Left colon (tissue), 2 donors: Measurements from ENCODE around the gene NBAS. TPM values are rescaled to one million over a fixed set of nuclear protein-coding genes. Genes with fewer than 3 reads are reported as not detected.
"Not testable (repeated sequence)": the region's sequence is repeated elsewhere in the genome, so short reads cannot be mapped to it uniquely, and the experiment has no call there.

Source experiments
- ATAC-seq: fragments of 200-7000 bp; cut with Tn5 transposase; one replicate; pipeline ENCODE4 v1.9.1; 2020; ENCODE audit warnings: mild to moderate bottlenecking, moderate library complexity
- DNase-seq, 2 donors: peaks; one replicate each; pipeline ENCODE4 v3.0.0-alpha.2; 2020
- intact Hi-C, 2 donors: fragments of 100-400 bp; cut with DNase I in 1 of 2; cut with micrococcal nuclease in 1 of 2; formaldehyde crosslinking; loops; one replicate each; pipeline versions ENCODE4 v1.11.2 to v1.14.0; 2022; cut with DNase I, micrococcal nuclease
- total RNA-seq, 2 donors: library from RNA; stranded (reverse); fragmentation: NEBNext Ultra II Directional; extraction: Animal tissue kit (Norgen Biotek cat#: 25700); gene quantifications; one replicate each; pipeline ENCODE4 v1.2.1, GENCODE V29; 2021
- donor health status: DM: no; HTN: no; CAD: no.
- donor health status: DM: yes; HTN: yes; CAD: no.

NBAS gene
- total RNA-seq, 2 donors from 2014 or later = 31.0 to 35.0 TPM

- ATAC-seq (no peak), DNase-seq (no peak)
- intact Hi-C loops = no loop called here
These were observed 297.0 kb downstream of the NBAS start for GRCh38 chr2:15263976-15264685.

DNA sequence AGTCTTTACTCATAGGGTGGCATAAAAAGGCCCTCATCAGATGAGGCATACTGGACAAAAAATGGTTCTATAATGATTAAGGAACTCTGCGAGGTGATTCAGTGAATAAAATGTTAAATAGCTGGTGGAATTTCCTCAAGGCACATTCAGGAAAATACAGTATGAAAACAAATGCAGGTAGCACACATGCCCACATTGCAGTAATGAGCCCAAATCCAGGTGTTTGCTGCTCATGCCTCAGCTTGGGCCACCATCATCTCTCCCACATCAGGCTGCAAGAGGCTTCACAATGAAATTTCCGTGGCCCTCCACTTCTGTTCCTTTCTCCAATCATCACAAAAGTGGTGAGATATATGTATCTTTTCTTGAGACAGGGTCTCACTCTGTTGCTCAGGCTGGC, 298.3 kb downstream of the NBAS start:
- ATAC-seq (no peak), DNase-seq (no peak)
- intact Hi-C loops = no loop called here

DNA sequence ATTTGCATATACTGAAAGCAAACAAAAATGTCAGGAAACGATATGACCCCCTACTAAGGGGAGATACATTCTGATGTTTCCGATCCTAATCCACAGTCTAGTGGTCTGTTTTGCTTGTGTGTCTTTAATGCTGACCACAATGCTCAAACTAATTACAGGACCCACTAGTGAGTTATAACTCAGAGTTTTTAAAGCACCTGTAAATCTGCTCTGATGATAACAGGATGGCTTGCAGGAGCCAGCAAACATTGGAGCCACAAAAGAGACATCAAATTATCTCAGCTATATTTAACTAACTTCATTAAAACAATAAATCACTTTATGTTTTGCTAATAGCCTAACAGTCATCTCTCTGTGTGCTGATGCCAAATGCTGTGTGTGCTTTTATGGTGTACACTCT, 300.3 kb downstream of the NBAS start:
- DNase-seq = no peak
- no peak for ATAC-seq
- intact Hi-C loops = no loop called here

DNA sequence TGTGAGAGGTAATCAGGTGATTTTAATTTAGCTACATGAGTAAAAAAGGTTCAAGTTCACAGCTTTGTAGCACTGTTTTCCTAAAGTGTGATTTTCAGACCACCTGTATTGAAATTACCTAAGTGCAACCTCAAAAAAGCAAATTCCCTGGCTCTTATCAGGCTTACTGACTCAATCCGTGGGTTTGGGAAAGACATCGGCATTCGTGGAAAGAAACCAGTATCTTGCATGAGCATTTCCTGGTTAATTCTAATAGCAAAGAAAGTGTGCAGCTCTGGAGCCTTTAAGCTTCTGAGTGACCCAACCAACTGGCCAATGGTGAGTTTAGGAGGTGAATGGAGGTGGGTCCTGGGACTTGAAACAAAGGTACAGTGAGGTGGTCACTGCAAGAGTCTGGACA, 300.9 kb downstream of the NBAS start:
- intact Hi-C loops = no loop called here
- ATAC-seq = no peak
- DNase-seq = no peak

DNA sequence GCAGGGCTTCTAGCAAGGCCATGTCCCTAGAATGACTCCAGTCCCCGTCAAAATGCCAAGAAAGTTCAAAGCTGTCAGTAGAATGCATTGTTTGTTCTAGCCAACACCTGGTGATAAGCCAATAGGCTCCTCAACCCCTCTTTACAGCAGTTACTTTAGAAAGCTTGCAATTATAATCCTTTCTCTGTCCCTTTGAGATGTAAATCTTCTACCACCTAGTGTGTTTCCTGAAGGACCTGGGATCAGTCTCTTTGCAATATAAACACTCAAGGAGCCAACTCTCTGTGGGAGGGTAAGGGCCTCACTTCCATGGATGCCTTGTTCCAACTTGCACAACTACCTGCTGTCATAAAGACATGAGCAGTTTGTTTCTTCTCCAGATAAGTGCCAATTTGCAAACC, 301.8 kb downstream of the NBAS start:
- DNase-seq = no peak
- intact Hi-C loops = no loop called here
- peak; percentile 53 for ATAC-seq

- DNase-seq, intact Hi-C loops, ATAC-seq: not testable (repeated sequence)
These were observed 302.7 kb downstream of the NBAS start for GRCh38 chr2:15258385-15258784.

DNA sequence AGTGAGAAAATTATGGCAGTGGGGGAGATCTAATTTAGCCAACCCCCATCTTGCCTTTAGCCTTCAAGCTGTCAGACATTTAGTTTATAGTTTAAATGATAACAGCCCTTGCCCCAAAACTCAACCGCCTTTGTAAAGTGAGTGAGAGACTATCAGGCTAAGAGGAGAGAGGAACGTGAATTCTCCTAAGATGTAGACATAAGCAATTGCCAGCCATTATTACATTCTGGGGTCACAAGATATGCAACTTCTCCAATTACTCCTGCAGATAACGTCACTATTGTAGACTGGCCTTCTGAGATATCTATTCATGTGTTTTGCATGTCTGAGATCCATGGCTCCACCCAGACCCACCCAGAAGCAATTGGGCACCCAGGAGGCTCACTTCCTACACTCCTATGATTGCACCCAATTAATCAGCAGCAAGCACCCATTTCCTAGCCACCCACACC, 307.3 kb downstream of the NBAS start:
- ATAC-seq (no peak), DNase-seq (no peak)
- intact Hi-C loops = no loop called here

DNA sequence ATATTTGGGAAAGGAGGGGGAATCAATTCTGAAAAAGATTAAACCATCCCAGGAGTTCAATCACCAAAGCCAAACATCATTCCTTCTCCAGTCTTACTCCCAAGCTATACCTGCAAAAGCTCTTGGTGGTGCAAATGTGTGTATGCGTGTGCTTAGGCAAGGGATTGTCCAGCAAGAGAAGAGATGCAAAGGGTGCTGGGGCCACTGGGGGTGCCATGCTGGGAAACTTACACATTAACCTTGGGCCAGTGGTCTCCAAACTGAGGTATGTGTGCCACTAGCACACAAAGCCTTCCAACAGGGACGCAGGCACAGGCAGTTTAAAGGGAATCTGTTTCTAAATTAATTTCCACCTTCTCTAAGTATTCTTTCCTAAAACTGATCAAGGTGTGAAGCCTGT, 307.9 kb downstream of the NBAS start:
- no peak for DNase-seq
- intact Hi-C loops = no loop called here
- ATAC-seq = no peak

GRCh38 chr2:15251753-15252152, 309.4 kb downstream of the NBAS start:
- intact Hi-C loops = no loop called here
- DNase-seq = no peak
- no peak for ATAC-seq

GRCh38 chr2:15250946-15251345, 310.2 kb downstream of the NBAS start:
- intact Hi-C loops, DNase-seq, ATAC-seq: not testable (repeated sequence)

GRCh38 chr2:15246870-15247269, 314.3 kb downstream of the NBAS start:
- no peak for DNase-seq
- intact Hi-C loops = no loop called here
- ATAC-seq = no peak

DNA sequence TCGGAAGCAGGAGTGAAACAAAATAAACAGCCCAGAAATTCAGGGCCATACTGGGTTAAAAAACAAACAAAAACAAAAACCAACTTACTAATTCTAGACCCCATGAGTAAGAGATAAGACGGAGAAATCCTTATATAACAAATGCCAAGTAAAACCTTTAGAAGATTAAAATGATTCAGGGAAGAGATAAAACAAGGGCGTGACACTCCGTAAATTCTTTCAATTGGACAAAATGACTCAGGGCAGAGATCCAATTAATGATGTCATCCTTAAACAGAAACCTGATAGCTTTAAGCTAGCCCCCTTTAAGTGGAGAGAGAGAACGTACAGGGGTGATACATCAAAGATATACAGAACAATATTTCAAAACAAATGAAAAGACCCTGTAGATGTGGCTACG, 317.4 kb downstream of the NBAS start:
- ATAC-seq = no peak
- DNase-seq = no peak
- intact Hi-C loops = no loop called here

DNA sequence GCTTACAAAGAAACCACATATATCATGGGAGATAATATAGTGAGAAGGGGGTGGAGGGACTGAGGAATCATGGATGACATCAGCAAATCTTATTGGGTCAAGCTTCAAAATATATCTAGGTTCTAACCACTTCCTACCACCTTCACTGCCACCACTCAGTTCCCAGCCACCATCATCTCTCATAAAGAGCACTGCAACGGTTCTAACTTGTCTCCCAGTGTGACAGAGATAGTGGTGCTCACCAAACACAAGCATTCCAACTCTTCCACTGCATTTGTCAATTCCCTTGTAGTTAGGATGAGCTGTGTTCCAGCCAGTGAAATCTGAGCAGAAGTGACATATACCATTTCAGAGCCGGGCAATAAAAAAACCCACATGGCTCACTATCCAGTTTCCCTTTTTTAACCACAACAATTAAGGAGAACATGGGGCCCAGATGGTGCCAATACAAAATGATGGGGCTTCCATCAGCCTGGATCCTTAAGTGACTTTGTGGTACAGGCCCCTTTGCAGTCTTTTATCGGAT, 318.1 kb downstream of the NBAS start:
- no peak for DNase-seq
- intact Hi-C loops = no loop called here
- ATAC-seq = no peak

- DNase-seq (no peak), ATAC-seq (no peak)
- intact Hi-C loops = no loop called here
These were observed 319.2 kb downstream of the NBAS start for GRCh38 chr2:15241929-15242328.

DNA sequence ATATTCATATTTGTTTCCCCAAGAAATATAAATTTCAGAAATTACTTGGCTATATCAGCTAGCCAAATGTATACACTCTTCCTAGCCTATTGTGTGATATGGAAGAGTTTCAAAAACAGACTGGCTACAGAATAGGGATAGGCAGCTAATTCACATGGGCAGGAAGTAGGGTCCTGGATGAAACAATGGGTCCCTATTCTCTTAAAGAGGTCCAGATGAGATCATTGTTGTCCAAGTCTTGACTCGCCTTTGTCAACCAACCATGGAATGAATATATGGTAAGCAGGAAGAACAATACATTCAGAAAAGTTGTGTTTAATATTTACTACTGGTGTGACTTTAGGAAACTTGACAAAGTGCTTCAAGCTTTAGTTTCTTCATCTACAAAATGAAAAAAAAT, 319.9 kb downstream of the NBAS start:
- intact Hi-C loops = no loop called here
- ATAC-seq = no peak
- no peak for DNase-seq

DNA sequence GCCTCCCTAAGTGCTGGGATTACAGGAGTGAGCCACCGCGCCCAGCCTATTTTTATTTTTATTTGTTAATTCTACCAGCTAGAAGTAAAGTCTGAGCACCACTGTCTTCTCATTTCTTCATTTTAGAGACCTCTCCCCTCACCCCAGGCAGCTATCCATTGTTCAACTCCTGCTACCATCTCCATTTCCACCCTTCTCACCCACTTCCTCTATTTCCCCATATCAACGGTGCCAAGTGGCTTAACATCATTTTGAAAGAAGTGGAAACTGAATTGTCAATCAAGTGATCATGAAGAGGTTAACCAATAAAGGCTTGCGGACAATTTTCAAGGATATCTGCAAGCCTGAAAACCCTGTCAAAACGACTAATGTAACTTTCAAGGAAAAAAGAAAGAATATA, 323.1 kb downstream of the NBAS start:
- DNase-seq (no peak), ATAC-seq (no peak)
- intact Hi-C loops = no loop called here

DNA sequence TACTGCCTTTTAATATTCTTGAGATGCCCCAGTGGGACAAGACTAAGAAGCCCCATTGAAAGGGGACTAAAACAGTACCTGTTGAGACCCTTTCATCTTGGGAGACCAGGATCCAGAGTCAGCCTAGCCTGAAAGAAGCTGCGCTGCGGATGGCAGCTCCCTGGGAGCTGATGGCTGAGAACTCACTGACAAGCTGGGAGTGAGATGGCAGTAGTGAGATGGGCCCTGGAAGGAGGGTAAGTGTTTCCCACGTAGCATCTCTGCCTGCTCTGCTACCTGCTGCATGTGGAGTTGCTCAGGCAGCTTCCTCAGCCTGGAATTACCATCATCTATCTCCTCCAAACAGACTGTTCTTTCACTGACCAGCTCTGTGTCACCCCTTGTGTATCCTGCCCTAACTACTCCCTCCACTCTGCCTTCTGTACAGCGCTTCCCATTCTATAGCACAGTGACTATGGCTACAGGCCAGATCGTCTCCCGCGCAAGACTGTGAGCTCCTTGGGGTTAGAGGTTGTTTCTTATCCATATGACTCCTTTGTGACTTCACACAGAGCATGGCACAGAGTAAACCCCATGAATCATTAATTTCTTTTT, 330.4 kb downstream of the NBAS start:
- intact Hi-C loops = no loop called here
- ATAC-seq (no peak), DNase-seq (no peak)

- ATAC-seq (no peak), DNase-seq (no peak)
- intact Hi-C loops = no loop called here
These were observed 334.5 kb downstream of the NBAS start for GRCh38 chr2:15226661-15227060.

DNA sequence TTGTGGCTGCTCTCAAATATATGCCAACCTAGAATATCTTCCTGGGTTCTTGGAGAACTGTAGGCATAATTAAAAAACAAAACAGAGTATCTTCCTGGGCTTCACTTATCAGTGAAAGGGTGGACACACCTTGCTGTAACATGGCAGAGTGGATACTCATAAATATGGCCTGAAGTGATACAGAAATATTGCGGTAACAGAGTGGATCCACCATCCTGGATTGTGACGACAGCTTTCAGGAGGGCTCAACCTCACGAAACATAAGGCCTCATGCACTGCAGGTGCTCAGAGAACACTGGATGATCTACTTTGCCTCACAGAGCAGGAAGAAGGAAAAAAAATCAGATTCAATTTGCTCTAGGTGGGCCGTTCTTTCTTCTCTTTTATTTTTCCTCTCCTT, 336.0 kb downstream of the NBAS start:
- intact Hi-C loops = no loop called here
- ATAC-seq = no peak
- DNase-seq = no peak

DNA sequence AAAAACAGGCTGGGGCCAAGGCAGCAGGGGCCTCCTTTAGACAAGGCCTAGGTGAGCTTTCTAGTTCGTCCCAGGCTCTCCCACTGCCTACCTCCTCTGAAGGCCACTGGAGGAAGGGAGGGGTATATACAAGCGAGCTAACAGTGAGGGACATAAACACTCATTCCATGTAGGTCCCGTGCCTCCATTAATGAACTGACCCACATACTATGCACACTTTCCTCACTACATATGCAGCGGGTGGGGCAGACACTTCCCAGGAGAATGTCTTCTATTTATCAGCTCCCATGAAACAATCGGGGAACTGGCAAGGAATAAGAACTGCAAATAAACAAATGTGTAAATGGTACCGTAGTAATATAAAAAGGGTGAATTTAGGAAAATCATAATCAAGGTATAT, 336.5 kb downstream of the NBAS start:
- ATAC-seq (no peak), DNase-seq (no peak)
- intact Hi-C loops = no loop called here

- no peak for DNase-seq
- no peak for ATAC-seq
- intact Hi-C loops = no loop called here
These were observed 337.2 kb downstream of the NBAS start for GRCh38 chr2:15223887-15224286.
